ENCODE measurements around the gene HACD2.
"Not testable (repeated sequence)": the region's sequence is repeated elsewhere in the genome, so short reads cannot be mapped to it uniquely, and the experiment has no call there.

The HACD2 gene

DNA sequence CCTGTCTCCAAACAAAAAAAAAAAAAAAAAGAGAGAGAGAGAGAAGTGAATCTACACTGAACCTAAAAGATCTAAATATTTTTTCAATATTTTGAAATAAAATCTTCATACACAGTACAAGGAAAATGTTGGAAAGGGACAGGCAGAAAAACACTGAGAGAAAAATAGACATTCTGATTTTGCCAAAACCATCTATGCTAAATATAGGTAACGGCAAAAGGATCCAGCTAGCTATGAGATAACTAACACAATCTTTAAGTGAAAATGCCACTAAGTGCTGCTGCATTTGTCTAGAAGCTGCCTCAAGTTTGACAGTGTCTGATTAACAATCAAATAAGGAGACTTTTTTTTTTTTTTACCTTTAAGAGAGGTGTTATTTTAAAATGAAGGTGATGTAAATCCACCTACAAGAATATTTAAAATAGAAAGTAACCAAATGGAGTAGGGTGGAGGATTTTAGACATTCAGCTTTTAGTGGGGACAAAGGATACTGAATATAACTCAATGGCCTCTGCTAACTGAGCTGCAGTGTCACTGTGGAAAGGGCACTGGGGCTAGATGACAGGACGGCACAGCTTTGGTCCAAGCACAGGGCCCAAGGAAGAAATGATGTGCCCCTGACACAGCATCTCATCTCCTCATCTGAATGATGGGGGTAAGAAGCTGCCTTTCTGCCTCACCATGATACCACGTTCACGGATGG lies 62.4 kb downstream of the HACD2 start:
- DNase-seq: no peak

DNA sequence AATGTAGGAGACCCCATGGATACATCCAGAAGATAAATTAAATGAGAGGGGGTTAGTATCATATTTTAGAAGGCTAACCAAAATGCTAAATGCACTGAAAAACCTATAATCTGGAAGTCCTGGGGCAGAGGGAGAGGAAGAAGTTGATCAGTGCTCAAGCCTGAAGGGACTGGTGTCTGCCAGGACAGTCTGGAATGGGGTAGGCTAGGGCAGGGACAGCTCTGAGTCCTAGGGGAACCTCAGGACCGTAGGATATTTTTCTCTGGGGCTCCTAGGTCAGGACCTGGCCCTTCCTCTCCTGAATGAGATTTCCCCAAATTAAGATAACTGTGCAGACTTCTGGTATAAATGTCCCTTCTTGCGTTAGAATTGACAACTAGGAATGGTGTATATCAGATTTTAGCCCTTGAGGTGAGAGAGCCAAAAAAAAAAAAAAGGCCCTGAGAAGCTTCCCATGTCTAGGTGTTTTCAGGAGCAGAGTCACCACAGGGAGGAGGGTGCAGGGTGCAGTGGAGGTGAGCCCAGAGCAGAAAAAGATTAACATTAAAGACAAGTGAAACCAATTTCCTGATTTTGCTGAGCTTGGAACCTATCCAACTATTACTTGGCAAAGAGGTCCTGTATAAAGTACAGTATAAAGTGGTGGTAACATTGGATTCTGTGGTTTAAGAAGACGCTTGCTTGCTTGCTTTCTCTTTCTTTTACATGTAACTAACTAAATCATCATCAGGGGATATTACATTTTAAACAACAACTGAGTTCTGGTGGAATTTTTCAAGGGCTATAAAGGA lies 63.5 kb downstream of the HACD2 start:
- DNase-seq: no peak

DNA sequence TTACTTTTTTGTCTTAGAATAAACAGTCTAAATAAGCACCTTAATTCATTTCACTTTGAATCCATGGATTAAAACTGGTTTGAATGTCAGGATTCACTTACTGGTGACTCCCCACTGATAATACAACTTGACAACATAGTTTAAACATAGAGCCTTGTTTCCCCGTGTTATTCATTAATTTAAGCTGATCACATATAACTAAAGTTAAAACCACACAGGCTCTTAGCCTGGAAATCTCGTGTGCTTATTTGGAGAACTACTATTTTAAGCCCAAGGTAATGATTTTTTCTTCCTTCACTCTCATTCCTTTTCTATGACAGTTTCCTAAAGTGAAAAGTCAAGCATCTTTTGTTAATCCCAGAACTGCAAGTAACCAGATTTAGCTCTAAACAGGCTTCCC lies 64.2 kb downstream of the HACD2 start:
- no peak for DNase-seq

DNA sequence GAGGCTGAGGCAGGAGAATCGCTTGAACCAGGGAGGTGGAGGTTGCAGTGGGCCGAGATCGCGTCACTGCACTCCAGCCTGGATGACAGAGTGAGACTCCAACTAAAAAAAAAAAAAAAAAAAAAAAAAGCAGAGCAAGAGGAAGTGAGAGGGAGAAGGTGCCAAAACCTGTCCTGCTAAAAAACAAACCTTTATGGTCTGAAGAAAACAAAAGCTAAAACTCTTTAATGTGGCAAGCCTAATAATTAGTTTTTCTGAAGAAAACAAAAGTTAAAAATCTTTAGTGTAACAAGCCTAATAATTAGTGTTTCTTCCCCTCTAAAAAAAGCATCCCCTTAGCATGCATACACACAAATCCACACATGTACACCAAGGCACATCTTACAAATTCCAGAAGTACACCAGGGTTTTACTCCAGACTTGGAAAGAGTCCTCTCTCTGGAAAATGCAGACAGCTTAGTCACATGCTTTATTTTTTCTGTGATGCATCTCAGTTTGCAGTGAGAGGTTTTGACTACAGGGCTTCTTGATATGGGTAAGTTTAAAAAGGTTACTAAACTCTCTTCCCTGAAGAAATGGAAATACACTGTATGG lies 65.9 kb downstream of the HACD2 start:
- no peak for DNase-seq

DNA sequence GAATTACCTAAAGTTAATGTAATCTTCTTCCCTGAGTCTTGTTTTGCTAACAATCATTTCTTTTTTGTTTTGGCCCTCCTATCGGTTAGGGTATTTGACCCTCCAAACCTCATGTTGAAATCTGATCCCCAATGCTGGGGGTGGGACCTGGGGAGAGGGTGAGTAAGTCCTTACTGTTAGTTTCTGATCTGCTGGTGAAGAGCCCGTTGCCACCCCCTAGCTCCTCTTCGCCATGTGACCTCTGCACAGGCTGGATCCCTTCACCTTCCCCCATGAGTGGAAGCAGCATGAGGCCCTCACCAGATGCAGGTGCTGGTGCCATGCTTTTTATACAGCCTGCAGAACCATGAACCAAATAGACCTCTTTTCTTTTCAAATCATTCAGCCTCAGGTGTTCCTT lies 73.1 kb downstream of the HACD2 start:
- DNase-seq: no peak

DNA sequence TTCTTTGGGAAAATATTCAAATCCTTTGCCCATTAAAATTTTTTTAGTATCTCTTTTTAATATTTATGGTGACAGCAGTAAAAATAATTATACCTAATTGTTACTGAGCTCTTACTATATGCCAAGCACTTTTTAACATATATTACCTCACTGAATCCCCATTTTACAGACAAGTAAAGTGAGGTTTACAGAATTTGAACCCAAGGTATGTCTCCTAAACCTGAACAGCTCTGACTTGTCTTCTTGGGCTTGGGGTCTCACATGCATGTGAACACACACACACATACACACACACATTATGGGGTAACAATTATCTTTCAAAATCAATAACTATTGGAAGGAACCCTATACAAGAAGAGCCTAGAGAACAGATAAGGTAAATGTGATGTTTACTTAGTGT lies 73.8 kb downstream of the HACD2 start:
- no peak for DNase-seq

DNA sequence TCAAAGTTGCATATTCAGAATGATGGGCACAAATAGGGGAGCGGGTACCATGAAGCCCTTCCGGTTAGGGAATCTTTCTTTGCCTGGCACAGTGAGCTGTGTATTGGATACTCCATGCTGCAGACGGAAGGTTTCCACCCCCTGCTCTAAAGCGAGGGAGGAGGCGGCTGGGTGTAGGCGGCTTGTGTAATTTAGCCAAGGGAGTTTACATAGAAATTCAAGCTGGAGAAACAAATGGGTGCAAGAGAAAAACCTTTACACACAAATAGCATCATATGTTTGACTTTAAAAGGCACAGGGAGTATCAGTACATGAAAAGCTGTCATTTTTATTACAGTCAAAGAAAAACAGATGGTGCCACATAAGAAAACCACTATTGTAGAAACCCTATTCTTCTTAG lies 76.7 kb downstream of the HACD2 start:
- no peak for DNase-seq

DNA sequence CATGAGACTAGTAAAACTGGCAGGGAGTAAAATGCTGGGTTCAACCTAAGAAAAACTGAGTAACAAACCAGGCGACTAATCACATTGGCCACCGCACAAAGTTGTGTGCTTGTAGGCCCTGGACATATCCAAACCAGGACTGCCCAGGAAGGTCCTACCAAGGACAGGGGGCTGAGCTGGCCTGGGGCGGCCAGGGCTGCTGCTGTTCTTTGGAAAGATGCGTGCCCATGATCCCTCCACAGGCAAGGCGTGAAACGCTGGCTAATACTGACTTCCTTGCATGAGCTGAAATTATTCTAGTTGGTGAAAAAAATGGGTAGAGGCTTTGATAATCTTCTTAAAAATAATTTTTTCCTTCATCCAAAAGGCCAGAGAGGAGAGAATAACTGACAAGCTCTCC lies 79.0 kb downstream of the HACD2 start:
- DNase-seq: no peak

DNA sequence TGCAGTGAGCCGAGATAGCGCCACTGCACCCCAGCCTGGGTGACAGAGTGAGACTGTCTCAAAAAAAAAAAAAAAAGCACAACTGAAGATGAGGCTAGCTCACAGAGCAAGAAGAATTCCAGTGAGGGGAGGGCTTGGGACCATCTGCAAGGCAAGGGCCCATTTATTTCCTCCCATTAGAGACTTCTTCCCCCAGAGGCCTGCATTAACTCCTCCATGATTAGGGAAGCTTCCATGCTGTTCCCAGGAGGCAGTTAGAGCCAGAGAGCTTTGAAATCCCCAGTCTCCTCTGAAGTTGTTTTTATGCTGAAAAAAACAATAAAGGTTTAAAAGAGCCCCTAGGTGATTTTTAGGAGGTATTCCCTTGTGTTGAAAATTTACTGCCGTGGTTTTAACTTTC lies 81.7 kb downstream of the HACD2 start:
- no peak for DNase-seq

DNA sequence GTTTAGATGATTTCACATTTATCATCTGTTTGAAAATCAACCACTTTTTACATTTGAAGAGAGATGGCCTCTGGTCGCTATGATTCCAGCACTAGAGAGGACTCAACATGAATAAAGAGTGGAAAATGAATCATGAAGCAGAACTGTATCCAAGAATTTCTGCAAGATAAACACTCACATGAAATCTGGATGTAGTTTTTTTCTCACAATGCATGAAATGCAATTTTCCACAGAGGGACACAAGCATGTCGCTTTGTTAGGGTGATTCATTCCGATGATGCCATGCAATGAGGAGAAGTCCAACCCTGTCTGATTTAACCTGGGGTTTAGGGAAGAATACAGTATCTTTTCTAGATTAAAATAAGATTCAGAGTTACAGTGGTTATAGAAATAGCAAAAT lies 85.5 kb downstream of the HACD2 start:
- no peak for DNase-seq

DNA sequence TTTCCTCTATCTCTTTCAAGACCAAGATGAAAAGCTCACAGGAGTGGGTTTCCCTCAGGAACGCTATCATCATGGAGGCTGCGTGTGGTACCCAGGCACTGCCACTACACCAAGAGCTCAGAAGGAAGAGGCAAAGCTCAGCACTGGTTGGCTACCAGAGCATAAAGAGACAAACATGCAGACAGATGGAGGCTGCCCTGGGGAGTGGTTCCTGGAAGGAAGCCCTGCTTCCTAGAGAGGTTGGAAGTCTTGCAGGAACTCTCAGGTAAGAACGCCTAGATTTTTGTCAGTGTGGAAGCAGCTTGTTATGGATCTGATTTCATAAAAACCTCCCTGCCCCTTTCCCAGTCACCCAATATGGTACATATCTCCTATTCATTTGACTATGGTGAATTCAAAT lies 86.1 kb downstream of the HACD2 start:
- no peak for DNase-seq

DNA sequence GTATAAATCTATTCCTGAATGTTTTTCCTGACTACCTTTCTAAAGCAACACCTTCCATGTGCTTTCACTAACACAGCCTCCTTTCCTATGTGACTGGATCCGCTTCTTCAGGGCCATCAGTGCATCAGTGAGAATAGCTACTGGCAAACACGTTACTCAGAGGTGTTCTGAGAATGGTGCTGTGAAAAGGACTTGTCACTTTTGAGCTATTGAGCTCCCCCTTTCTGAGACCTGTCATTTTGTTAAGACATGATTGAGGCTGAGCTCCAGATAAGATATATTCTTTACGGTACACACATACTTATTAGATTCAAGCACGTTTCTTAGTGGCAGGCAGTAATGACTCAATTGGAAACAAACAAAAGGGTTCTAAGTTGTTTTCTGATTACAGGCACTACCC lies 90.9 kb downstream of the HACD2 start:
- no peak for DNase-seq

DNA sequence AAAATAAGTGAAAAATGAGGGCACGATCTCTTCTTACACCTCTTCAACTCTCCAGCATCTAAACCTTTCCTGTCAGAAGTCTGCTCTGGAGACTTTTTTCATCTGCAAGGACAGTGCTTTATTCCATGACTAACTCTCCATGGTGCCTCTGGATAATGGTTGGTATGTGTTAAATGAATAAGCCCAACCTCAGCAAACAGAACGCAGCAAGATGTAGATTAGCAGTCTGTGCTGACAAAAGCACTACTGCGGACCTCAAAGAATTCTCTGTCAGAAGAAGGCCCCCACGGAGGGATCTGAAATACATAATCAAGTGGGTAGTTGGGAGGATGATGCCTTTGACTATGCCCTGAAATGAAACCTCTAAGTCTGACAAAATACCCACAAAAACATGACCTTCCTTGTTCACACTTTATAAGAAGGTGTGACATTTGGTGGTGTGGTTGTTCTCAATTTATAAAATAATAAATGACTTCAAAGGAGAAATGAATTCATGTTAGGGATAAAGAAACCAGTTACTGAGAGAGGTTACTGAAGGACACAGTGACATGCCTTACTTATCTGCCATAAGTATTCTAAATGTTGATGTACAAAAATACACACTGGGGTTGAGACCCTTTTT lies 92.8 kb downstream of the HACD2 start:
- DNase-seq: no peak

DNA sequence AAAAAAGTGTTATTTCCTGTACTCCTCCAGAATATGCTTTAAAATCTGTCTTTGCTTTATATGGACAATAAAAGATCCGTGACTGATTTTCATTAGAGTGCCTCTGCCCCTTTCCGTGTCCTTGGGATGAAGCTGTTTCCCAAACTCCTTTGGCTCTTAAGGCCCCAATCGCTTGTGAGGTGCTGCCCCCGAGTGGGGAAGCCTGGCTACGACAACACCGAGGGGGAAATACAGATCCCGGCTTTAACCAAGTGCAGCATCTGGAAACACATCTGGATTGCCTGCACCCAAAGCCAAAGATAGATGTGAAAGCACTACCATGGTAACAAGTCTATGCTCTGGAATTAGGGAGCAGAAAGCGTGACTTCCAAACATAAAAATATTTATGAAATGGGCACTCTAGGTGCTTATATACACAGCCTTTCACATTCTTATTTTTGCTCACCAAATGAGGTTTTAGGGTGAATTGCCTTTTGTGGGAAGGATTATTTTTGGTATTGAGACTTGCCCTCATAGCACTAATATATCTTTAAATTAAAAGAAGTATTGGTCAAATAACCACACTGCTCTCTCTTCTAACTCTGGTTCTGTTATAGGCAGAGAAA lies 95.4 kb downstream of the HACD2 start:
- DNase-seq: peak in 2 of 5 donors; percentile 10 to 21

DNA sequence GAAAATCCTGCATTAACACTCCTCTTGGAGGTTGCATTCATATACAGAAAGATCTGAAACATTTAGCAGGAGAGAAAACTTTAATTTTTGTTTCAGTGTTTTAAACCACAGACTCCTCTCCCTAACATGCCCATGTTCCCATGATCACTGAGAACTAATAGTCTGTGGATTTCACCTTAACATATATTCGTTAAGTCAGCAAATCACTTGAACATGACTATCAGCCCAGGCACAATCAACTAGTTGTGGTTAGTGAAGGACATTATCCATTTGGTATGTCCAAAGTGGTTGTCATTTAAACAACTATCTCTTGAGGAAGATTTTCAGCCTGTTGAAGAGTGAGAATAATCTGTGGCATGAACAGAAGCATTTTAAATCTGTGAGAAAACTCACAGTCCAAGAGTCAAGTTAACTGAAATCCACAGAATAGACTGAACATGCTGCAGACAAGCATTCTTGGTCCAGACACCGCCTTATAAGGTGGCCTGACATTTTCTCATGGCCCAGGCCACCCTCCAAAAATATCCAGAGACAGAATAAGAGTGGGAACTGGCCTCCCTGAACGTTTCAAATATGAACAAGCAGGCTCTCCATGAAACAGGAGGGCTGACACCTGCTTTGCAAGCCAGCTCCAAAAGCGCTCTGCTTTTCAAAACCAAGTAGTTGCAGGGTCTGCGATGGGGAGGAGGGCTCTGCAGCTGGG lies 96.1 kb downstream of the HACD2 start:
- no peak for DNase-seq

DNA sequence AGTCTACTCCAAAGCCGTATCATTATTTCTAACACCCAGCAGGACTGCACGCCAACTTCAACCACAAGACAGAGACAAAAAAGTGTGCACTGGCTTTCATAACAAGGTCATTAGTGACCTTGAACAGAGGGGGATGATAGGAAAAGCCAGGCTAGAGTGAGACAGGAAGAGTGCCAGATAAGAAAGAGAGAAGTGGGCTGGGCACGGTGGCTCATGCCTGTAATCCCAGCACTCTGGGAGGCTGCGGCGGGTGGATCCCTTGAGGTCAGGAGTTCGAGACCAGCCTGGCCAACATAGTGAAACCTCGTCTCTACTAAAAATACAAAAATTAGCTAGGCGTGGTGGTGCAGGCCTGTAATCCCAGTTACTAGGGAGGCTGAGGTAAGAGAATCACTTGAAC lies 97.8 kb downstream of the HACD2 start:
- not testable (repeated sequence) for DNase-seq

DNA sequence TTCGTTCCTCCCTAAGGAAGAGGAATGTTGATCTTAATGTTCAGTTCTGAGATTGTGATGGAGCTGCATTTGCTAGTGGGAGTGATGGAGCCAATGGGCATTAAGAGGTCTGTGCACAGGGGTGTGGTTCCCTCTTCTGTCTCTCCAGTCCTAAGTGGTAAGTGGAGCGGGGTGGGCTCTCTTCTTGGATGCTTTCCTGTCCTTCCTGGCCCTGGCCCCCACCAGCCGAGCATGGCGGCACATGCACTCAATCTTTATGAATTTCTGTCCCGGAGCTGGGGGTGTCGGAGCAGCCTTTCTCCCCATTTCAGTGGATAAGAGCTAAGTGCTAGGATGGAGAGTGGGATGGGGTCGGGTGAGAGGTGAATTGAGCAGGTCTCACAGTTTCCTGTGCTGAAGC lies 98.4 kb downstream of the HACD2 start:
- no peak for DNase-seq

DNA sequence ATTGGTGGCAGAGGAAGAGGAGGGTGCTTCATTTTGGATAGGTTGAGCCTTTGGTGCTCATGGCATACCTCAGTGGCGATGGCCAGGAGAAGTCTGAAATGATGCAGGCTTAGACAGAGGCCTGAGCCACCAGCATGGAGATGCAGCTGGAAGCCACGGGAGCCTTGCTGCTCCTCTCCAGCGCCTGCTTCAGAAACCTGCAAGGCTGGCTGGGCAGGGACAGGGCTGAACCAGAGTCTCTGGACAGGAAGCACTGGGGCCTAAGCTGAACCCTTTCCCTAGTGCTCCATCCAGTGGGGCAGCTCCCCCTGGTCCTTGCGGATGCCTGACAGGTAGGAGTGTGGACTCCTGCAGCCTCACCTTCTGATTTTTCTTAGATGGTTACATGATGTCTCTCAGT lies 99.3 kb downstream of the HACD2 start:
- no peak for DNase-seq

DNA sequence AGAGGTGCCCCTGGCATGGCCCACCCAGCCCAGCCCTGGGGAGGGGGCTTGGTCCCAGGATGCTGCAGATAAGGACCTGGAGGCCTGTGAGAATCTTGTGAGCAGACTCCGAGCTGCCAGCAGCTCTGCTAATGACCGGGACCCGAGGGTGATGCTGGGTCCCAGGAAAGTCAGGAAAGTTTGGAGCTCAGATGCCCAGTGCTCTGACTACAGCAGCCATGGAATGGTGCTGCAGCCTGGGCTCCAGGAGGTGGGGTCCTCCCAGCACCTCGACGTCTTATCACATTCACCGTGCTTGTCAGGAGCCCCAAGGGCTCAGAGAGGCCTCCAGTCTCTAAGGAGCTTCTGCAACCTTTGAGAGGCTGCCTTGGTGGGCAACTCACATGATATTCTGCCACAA lies 101.7 kb downstream of the HACD2 start:
- no peak for DNase-seq

DNA sequence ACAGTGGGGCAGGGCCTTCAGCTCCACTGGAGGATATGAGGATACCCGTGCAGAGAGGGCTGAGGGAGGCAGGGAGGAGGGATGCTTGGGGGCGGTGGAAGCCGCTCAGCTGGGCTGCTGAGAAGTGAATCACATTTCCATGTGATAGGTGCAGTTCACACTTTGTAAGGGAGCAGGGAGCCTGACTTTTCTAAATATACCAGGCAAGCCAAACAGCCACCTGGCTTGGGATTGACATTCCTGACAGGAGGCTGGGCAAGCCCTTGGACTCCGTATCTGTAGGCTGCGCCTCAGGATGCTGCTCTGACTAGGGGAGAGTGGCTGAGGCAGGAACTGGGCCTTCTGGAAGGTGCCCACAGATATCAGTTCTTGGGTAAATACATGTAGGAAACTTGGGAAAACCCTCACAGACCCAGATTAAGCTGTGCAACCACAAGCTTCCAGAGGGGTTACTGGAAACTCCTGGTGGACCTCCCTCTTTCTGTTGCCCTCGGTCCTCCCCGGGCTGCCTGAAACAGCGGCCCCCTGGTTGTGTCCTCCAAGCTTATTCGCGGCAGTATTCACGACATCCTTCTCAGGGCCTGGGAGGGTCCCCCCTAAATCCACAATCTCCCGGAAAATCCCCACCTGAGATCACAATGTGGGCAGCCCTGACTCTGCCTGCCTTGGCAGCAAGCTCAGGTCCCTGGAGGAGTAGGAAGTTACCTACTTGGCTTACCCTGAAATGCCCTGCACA lies 103.0 kb downstream of the HACD2 start:
- DNase-seq: no peak

DNA sequence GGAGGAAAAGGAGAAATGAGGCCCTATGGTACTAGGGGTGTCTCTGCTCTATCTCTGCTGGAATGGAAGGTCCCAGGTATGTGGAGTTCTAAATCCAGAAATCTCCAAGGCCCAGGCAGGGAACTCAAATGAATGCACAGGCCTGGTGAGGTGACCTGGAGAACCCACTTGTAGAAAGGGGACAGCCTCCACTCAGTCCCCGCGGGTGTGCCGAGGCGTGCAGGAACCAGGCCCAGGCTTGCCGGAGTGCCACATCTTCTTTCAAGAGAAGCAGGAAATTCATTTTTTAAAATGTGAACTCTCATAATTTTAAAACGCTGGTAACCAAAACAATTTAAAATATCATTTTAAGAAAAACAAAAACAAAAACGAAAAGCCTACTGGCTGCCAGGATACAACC lies 103.8 kb downstream of the HACD2 start:
- no peak for DNase-seq

DNA sequence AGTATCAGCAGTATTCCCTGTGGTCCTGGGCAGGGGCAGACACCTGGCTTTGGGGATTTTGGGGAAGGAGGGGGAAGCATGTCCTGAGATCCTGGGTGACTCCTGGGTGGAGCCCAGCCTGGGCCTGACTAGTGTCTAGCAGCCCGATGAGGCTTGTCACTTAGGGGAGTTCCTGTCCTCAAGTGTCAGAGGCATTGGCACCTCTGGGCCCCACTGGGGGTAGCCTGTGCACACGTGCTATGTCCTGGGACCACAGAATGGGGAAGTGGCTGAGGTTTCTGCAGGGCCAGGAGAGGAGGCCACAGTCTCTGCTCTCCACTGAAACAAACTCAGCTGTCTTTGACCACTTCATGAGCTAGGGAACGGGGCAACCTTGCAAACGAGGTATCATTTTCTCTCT lies 104.4 kb downstream of the HACD2 start:
- DNase-seq: no peak

Measured in T-helper 1 cell (primary cell).